Upper lobe of left lung (tissue), 6 donors: ENCODE results near the gene MATK. TPM values are rescaled to one million over a fixed set of nuclear protein-coding genes. Genes with fewer than 3 reads are reported as not detected.
"Not testable (repeated sequence)": the region's sequence is repeated elsewhere in the genome, so short reads cannot be mapped to it uniquely, and the experiment has no call there.

Experiments used
- ATAC-seq, 2 donors: fragments of 200-7000 bp; cut with Tn5 transposase; one replicate each; pipeline ENCODE4 v1.9.1; 2022; ENCODE audit warnings: mild to moderate bottlenecking in 2 of 2, moderate library complexity in 2 of 2; ENCODE audit not compliant: low FRiP score in 2 of 2
- DNase-seq, 2 donors: peaks; one replicate each; pipeline ENCODE4 v3.0.0-alpha.2; 2019 to 2020
- H3K27ac ChIP-seq, 4 donors: fragments of 200-600 bp; sonication (generic); one replicate each; pipeline ENCODE4 v1.5.1; 2016 to 2019
- H3K27me3 ChIP-seq, 4 donors: fragments of 200-600 bp; sonication (generic); one replicate each; pipeline ENCODE4 v1.5.1; 2017 to 2019
- H3K36me3 ChIP-seq, 4 donors: fragments of 200-600 bp; sonication (generic); one replicate each; pipeline ENCODE4 v1.5.1; 2016 to 2019
- H3K4me1 ChIP-seq, 4 donors: fragments of 200-600 bp; sonication (generic); one replicate each; pipeline ENCODE4 v1.5.1; 2018 to 2019
- H3K4me3 ChIP-seq, 4 donors: fragments of 200-600 bp; sonication (generic); one replicate each; pipeline ENCODE4 v1.5.1; 2017 to 2019; ENCODE audit warnings: mild to moderate bottlenecking in 2 of 4, moderate library complexity in 1 of 4
- H3K9me3 ChIP-seq, 4 donors: fragments of 200-600 bp; sonication (generic); one replicate each; pipeline ENCODE4 v1.5.1; 2018 to 2019
- CTCF ChIP-seq, 6 experiments: fragments of 450-650 bp in 4 of 6; fragments of 200-600 bp in 2 of 6; sonication (generic) in 2 of 6; IDR thresholded peaks; one replicate each; pipeline ENCODE4 v1.5.1; 2016 to 2019; ENCODE audit warnings: antibody characterized with exemption in 6 of 6
- EP300 ChIP-seq, 4 donors: sonication (generic); formaldehyde crosslinking; IDR thresholded peaks; one replicate each; pipeline ENCODE4 v1.5.1; 2017; ENCODE audit warnings: antibody characterized with exemption in 4 of 4, control low read depth in 2 of 4
- POLR2A ChIP-seq, 4 donors: fragments of 450-650 bp; IDR thresholded peaks; one replicate each; pipeline ENCODE4 v1.5.1; 2016 to 2017; ENCODE audit warnings: antibody characterized with exemption in 4 of 4, mild to moderate bottlenecking in 2 of 4
- POLR2AphosphoS5 ChIP-seq, 2 donors: sonication (generic); formaldehyde crosslinking; IDR thresholded peaks; one replicate each; pipeline ENCODE4 v1.5.1; 2017; ENCODE audit warnings: antibody characterized with exemption in 2 of 2
- WGBS, 2 donors: methylation state at CpG; one replicate each; pipeline ENCODE4 v1.1.5; 2017 to 2018; 5-methylcytosine and 5-hydroxymethylcytosine counted together
- total RNA-seq, 6 donors: library from RNA; depleted of rRNA in 4 of 6; stranded (reverse); fragments of >200 nt in 4 of 6; gene quantifications; one replicate each; pipeline versions ENCODE4 v1.1.0 to v1.2.1, GENCODE V29; 2016 to 2021
- donor health status: DM: no; HTN: no; CAD: no; lungs with moderate emphysema.
- donor health status: DM: no; HTN: yes; CAD: no; lungs with severe emphysema.

Gene MATK
- total RNA-seq, 6 donors from 2014 or later: 9.6 to 20.1 (median 13.1) TPM

GRCh38 chr19:3817761-3818160, 31.6 kb upstream of the MATK start:
- Histone ChIP-seq H3K27ac (peak overlapping the region in 2 of 4 donors; percentile 61 to 62), H3K4me1 (peaks cover 20 to 41% (median 26%) of the 10 kb centered on the region in 4 donors), H3K36me3 (no peaks in the 10 kb centered on the region), H3K27me3 (no peaks in the 10 kb centered on the region), H3K9me3 (no peaks in the 10 kb centered on the region), H3K4me3 (no peak overlapping the region)
- 82 to 85% methylated on average over 8 of the region's 8 CpGs for WGBS, 2 donors
- DNase-seq (no peak), ATAC-seq (no peak)
- TF ChIP-seq EP300 (IDR thresholded peaks at IDR 0.05): no peak
- TF ChIP-seq POLR2AphosphoS5 (IDR thresholded peaks at IDR 0.05): no peak
- TF ChIP-seq CTCF (IDR thresholded peaks at IDR 0.05): no peak
- no peak for TF ChIP-seq POLR2A (IDR thresholded peaks at IDR 0.05)

DNA sequence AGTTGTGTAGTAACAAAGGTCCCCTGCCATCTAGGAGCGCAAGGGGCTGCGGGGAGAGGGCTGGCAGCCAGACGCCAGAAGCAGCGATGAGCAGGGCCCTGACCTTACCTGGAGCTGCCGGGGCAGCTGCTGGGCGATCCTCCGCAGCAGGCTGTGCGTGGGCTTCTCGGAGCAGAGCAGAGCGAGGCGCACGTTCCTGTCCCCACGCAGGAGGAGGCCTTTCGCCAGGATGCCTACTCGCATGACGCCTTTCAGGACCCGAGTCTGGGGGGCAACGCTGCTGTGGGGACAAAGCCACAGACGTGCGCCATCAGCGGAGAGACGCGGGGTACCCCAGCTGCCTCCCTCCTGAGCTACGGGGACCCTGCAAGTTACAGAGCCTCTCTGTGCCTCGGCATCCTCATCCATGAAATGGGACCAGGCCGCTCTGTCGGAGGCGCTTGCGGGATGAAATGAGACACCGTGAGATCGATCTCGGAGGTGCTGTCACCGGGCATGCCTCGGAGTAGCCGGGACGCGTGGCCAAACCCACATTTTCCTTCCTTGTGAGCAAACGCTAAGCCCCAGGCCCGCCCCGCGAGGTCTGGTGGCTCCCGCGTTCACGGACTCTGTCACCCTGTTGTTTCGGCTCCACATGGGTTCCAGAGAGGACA, 30.5 kb upstream of the MATK start:
- 89 to 95% methylated on average over 42 to 45 of the region's 45 CpGs for WGBS, 2 donors
- ATAC-seq: no peak
- H3K36me3 ChIP-seq: no peaks in the 10 kb centered on the region
- H3K27ac ChIP-seq: no peak overlapping the region
- no peaks in the 10 kb centered on the region for H3K9me3 ChIP-seq
- peaks cover 24 to 41% (median 30%) of the 10 kb centered on the region in 4 donors for H3K4me1 ChIP-seq
- no peak overlapping the region for H3K4me3 ChIP-seq
- no peaks in the 10 kb centered on the region for H3K27me3 ChIP-seq
- TF ChIP-seq CTCF (IDR thresholded peaks at IDR 0.05) (no peak), EP300 (IDR thresholded peaks at IDR 0.05) (no peak), POLR2AphosphoS5 (IDR thresholded peaks at IDR 0.05) (no peak), POLR2A (IDR thresholded peaks at IDR 0.05) (no peak)
- DNase-seq: no peak

DNA sequence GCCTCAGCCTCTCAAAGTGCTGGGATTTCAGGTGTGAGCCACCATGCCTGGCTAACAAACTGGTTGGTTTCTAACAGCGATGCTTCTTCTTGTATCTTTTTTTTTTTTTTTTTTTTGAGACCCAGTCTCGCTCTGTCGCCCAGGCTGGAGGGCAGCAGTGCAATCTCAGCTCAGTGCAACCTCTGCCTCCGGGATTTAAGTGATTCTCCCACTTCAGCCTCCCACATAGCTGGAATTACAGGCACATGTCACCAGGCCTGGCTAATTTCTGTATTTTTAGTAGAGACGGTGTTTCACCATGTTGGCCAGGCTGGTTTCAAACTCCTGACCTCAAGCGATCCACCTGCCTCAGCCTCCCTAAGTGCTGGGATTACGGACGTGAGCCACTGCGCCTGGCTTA, 30.0 kb upstream of the MATK start:
- 92 to 93% methylated on average over 8 to 9 of the region's 9 CpGs for WGBS, 2 donors

DNA sequence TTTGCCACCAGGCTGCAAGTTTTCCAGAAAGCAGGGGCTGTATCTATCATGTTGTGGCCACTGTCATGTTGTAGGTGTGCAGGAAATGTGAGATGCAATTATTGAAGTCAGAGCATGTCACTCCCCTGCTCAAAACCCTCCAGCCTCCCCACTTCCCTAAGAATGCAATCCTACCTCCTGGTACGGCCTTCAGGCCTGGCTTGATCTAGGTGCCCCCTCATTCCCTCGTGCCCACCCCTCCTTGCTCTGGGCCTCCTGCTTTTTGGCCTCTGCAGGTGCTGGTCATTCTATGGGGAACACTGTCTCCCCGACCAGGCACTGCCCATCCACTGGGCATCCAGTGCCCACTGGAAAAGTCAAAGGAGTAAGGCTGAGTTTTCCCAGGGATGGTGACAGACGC, 28.5 kb upstream of the MATK start:
- Histone ChIP-seq H3K27ac (peak overlapping the region in 2 of 4 donors; percentile 12 to 90), H3K36me3 (no peaks in the 10 kb centered on the region), H3K4me1 (peaks cover 32 to 49% (median 35%) of the 10 kb centered on the region in 4 donors), H3K27me3 (no peaks in the 10 kb centered on the region), H3K9me3 (no peaks in the 10 kb centered on the region), H3K4me3 (no peak overlapping the region)
- TF ChIP-seq CTCF (IDR thresholded peaks at IDR 0.05): no peak
- no peak for TF ChIP-seq POLR2AphosphoS5 (IDR thresholded peaks at IDR 0.05)
- no peak for TF ChIP-seq EP300 (IDR thresholded peaks at IDR 0.05)
- no peak for TF ChIP-seq POLR2A (IDR thresholded peaks at IDR 0.05)
- WGBS, 2 donors: 86 to 92% methylated on average over 4 of the region's 4 CpGs
- no peak for ATAC-seq
- DNase-seq: no peak

More for the DNA sequence above, 30.0 kb upstream of the MATK start:
- peaks cover 30 to 41% (median 33%) of the 10 kb centered on the region in 4 donors for H3K4me1 ChIP-seq
- not testable (repeated sequence) for DNase-seq, H3K27me3 ChIP-seq, H3K9me3 ChIP-seq, ATAC-seq, H3K36me3 ChIP-seq, H3K27ac ChIP-seq, H3K4me3 ChIP-seq

DNA sequence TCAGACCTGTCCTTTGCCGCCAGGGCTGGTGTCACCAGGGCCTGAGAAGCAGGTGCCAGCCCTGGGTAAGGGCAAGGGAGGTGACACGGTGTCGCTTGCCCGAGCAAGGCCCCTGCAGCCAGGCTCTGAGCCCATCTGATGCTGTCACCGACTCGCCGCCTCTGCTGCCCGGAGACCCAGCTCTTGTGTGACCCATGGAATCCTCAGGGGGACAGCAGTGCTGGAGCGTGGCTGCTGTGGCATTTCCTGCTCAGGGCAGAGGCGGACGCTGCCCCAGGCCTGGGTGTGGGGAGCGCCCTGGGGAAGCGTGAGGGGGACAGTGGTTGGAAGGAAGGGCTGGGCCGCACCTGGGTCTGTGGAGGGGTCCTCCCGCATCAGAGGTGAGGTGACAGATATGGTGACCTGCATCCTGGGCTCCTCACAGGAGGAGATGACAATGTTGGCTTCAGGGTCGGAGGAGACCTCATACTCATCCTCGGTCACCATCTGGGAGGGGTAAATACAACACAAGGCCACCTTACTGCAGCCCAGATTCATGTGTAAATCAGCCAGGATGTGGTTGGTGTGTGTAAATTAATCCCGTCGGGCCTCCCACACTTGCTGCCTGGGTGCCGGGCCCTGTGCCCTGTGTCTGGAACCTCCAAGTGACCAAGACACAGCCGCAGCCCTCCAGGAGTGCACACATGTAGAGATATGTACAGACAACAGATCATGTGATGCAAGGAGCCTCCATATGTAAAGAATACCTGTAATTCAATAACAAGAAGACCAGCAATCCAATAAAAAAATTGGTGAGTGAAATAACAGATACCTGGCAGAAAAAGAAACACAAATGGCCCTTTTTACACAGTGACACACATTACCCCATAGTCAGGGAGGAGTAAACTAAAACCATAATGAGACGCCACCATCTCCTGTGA, 27.6 kb upstream of the MATK start:
- Histone ChIP-seq H3K36me3 (no peaks in the 10 kb centered on the region), H3K9me3 (no peaks in the 10 kb centered on the region), H3K27me3 (no peaks in the 10 kb centered on the region), H3K4me3 (no peak overlapping the region), H3K27ac (peak overlapping the region; percentile 78 to 92 (median 84)), H3K4me1 (peaks cover 31 to 50% (median 33%) of the 10 kb centered on the region in 4 donors)
- WGBS, 2 donors: 66 to 75% methylated on average over 7 to 21 of the region's 22 CpGs
- ATAC-seq: no peak
- DNase-seq: no peak
- TF ChIP-seq POLR2A (IDR thresholded peaks at IDR 0.05): no peak
- TF ChIP-seq POLR2AphosphoS5 (IDR thresholded peaks at IDR 0.05): no peak
- TF ChIP-seq EP300 (IDR thresholded peaks at IDR 0.05): no peak
- TF ChIP-seq CTCF (IDR thresholded peaks at IDR 0.05): no peak
